Hepatocyte (in vitro differentiated cells): ENCODE measurements around the gene TMEM52B.

ENCODE experiments used
- EZH2 ChIP-seq: fragments of 200-600 bp; sonication (generic); IDR thresholded peaks from 2 replicates; pipeline ENCODE4 v1.6.1; 2016; ENCODE audit warnings: antibody characterized with exemption, mild to moderate bottlenecking, borderline replicate concordance
- EZH2phosphoT487 ChIP-seq: fragments of 200-600 bp; sonication (generic); IDR thresholded peaks from one replicate; pipeline ENCODE4 v1.6.1; 2018; ENCODE audit warnings: antibody characterized with exemption, mild to moderate bottlenecking, low read depth, moderate library complexity; ENCODE audit not compliant: unreplicated experiment, severe bottlenecking
- TF ChIP-seq, protein P1 (sequence below): fragments of 200-600 bp; sonication (generic); IDR thresholded peaks from 2 replicates; pipeline ENCODE4 v1.5.1; 2016; ENCODE audit warnings: antibody characterized with exemption, mild to moderate bottlenecking; ENCODE audit not compliant: poor library complexity

DNA sequence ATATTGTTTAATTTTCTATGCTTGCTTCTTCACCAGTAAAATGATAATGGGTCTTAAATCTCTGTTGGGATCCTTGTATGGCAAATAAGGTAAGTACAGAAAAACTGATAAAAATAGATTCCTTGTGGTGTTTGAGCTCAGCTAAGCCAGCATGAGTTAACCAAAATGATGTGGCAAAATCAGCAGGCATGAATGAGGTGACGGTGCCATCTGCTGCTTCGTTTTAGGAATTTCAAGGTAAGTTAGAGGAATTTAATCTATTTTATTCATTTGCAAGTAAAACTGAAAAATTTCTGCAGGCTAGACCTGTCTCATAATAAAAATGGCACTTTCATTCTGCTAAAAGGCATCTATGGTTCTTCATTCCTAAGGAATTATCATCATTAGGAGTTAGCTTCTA is 38.8 kb upstream of the TMEM52B start:
- TF ChIP-seq, protein P1, sequence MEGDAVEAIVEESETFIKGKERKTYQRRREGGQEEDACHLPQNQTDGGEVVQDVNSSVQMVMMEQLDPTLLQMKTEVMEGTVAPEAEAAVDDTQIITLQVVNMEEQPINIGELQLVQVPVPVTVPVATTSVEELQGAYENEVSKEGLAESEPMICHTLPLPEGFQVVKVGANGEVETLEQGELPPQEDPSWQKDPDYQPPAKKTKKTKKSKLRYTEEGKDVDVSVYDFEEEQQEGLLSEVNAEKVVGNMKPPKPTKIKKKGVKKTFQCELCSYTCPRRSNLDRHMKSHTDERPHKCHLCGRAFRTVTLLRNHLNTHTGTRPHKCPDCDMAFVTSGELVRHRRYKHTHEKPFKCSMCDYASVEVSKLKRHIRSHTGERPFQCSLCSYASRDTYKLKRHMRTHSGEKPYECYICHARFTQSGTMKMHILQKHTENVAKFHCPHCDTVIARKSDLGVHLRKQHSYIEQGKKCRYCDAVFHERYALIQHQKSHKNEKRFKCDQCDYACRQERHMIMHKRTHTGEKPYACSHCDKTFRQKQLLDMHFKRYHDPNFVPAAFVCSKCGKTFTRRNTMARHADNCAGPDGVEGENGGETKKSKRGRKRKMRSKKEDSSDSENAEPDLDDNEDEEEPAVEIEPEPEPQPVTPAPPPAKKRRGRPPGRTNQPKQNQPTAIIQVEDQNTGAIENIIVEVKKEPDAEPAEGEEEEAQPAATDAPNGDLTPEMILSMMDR = peak; percentile 70
- no peak for TF ChIP-seq EZH2phosphoT487
- no peak for TF ChIP-seq EZH2
